GM12891 (cell line): ENCODE data around the gene OR2H1.

Experiments
- POLR2A ChIP-seq: IDR thresholded peaks from 2 replicates; pipeline ENCODE4 v1.6.1; 2011; ENCODE audit warnings: low read depth, low read length, control low read depth
- POLR2AphosphoS5 ChIP-seq: IDR thresholded peaks from 2 replicates; pipeline ENCODE4 v1.6.1; 2011; ENCODE audit warnings: low read depth, low read length, control low read depth
- TAF1 ChIP-seq: IDR thresholded peaks from 2 replicates; pipeline ENCODE4 v1.6.1; 2011; ENCODE audit warnings: low read depth, low read length, control low read depth

- no peak for TF ChIP-seq POLR2AphosphoS5
- TF ChIP-seq TAF1, result no peak
- no peak for TF ChIP-seq POLR2A
These were observed 36.3 kb downstream of the OR2H1 start for GRCh38 chr6:29493261-29493660.
